SU-DHL-6 (cell line): ENCODE results near the gene DCAF4.

Experiments used
- CTCF ChIP-seq: fragments of 200-600 bp; sonication (generic); IDR thresholded peaks from one replicate; pipeline ENCODE4 v1.5.1; 2017; ENCODE audit warnings: antibody characterized with exemption, mild to moderate bottlenecking, low read length, moderate library complexity; ENCODE audit not compliant: insufficient read depth, poor library complexity, severe bottlenecking
- EZH2phosphoT487 ChIP-seq: fragments of 200-600 bp; sonication (generic), shearing (Covaris generic); conservative IDR thresholded peaks from 2 replicates; pipeline ENCODE4 v1.6.1; 2018; ENCODE audit warnings: mild to moderate bottlenecking, antibody characterized with exemption, low read length, moderate library complexity, mixed read lengths

- TF ChIP-seq CTCF = no peak
- TF ChIP-seq EZH2phosphoT487 = no peak
Measured at GRCh38 chr14:72941286-72941985, 15.2 kb downstream of the DCAF4 start.
